HG02870 (cell line): ENCODE results near the gene SLC12A7.

Experiments used
- ATAC-seq: cut with Tn5 transposase; IDR thresholded peaks from one replicate; pipeline ENCODE4 v1.9.1; 2021; ENCODE audit warnings: mild to moderate bottlenecking, moderate library complexity; ENCODE audit not compliant: unreplicated experiment

The SLC12A7 gene

GRCh38 chr5:1141834-1142233, 30.0 kb upstream of the SLC12A7 start:
- no peak for ATAC-seq

- ATAC-seq, result no peak
These were observed 28.9 kb upstream of the SLC12A7 start for GRCh38 chr5:1140818-1141189.

GRCh38 chr5:1140171-1140817, 28.4 kb upstream of the SLC12A7 start:
- peak; percentile 65 for ATAC-seq

GRCh38 chr5:1139331-1140170, 27.7 kb upstream of the SLC12A7 start:
- no peak for ATAC-seq

- ATAC-seq, result no peak
These were observed 26.8 kb upstream of the SLC12A7 start for GRCh38 chr5:1138445-1139245.

GRCh38 chr5:1137567-1138444, 25.9 kb upstream of the SLC12A7 start:
- no peak for ATAC-seq

GRCh38 chr5:1136814-1137213, 25.0 kb upstream of the SLC12A7 start:
- no peak for ATAC-seq

GRCh38 chr5:1135696-1136525, 24.0 kb upstream of the SLC12A7 start:
- ATAC-seq, result no peak

- peak; percentile 53 for ATAC-seq
These were observed 22.6 kb upstream of the SLC12A7 start for GRCh38 chr5:1134478-1134877.

- ATAC-seq, result no peak
These were observed 21.8 kb upstream of the SLC12A7 start for GRCh38 chr5:1133510-1134201.

GRCh38 chr5:1133108-1133507, 21.2 kb upstream of the SLC12A7 start:
- no peak for ATAC-seq

- no peak for ATAC-seq
These were observed 20.7 kb upstream of the SLC12A7 start for GRCh38 chr5:1132570-1132969.

- ATAC-seq, result no peak
These were observed 19.9 kb upstream of the SLC12A7 start for GRCh38 chr5:1131726-1132125.

GRCh38 chr5:1131191-1131621, 19.3 kb upstream of the SLC12A7 start:
- no peak for ATAC-seq

- ATAC-seq, result no peak
These were observed 18.5 kb upstream of the SLC12A7 start for GRCh38 chr5:1130218-1130946.

GRCh38 chr5:1129711-1130055, 17.8 kb upstream of the SLC12A7 start:
- no peak for ATAC-seq

- ATAC-seq, result no peak
These were observed 17.3 kb upstream of the SLC12A7 start for GRCh38 chr5:1128977-1129710.
